IgD-negative memory B cell (primary cell): ENCODE measurements around the gene KLKB1. TPM values are rescaled to one million over a fixed set of nuclear protein-coding genes. Genes with fewer than 3 reads are reported as not detected.
"Not testable (repeated sequence)": the region's sequence is repeated elsewhere in the genome, so short reads cannot be mapped to it uniquely, and the experiment has no call there.

Source experiments
- H3K27ac Mint-ChIP-seq, 3 donors: one replicate each; pipeline ENCODE4 v1.8.0; 2020 to 2022; ENCODE audit warnings: mild to moderate bottlenecking in 3 of 3, mixed read lengths in 3 of 3, moderate library complexity in 1 of 3
- H3K27me3 Mint-ChIP-seq: one replicate; pipeline ENCODE4 v1.8.0; 2021; ENCODE audit warnings: mixed read lengths
- H3K36me3 Mint-ChIP-seq: one replicate; pipeline ENCODE4 v1.8.0; 2020; ENCODE audit warnings: mild to moderate bottlenecking, mixed read lengths
- H3K4me1 Mint-ChIP-seq, 3 donors: one replicate each; pipeline ENCODE4 v1.8.0; 2020 to 2022; ENCODE audit warnings: mixed read lengths in 3 of 3, mild to moderate bottlenecking in 1 of 3
- H3K4me3 Mint-ChIP-seq, 4 donors: one replicate each; pipeline ENCODE4 v1.8.0; 2020 to 2022; ENCODE audit warnings: mild to moderate bottlenecking in 4 of 4, mixed read lengths in 4 of 4, moderate library complexity in 3 of 4
- H3K9me3 Mint-ChIP-seq, 3 donors: one replicate each; pipeline ENCODE4 v1.8.0; 2020 to 2021; ENCODE audit warnings: mixed read lengths in 3 of 3, mild to moderate bottlenecking in 1 of 3
- polyA plus RNA-seq: library from polyadenylated mRNA; unstranded; fragments of 300-500 nt; fragmentation: Illumina TruSeq; gene quantifications from one replicate; pipeline ENCODE4 v1.2.3, GENCODE V29; 2021

Gene KLKB1
- polyA plus RNA-seq, 1 donor from 2014 or later, result 0.23 TPM

GRCh38 chr4:186242031-186242430 lies 14.7 kb downstream of the KLKB1 start:
- H3K4me3 Mint-ChIP-seq, H3K9me3 Mint-ChIP-seq, H3K27me3 Mint-ChIP-seq, H3K27ac Mint-ChIP-seq, H3K4me1 Mint-ChIP-seq, H3K36me3 Mint-ChIP-seq: not testable (repeated sequence)

- Mint-ChIP-seq H3K27ac (no peak overlapping the region), H3K27me3 (peaks cover 1% of the 10 kb centered on the region), H3K36me3 (peaks cover 3% of the 10 kb centered on the region), H3K4me3 (no peak overlapping the region), H3K4me1 (peaks cover 0 to 1% (median 0%) of the 10 kb centered on the region in 3 donors), H3K9me3 (peaks cover 0 to 5% (median 0%) of the 10 kb centered on the region in 3 donors)
Measured at GRCh38 chr4:186243331-186243730, 16.0 kb downstream of the KLKB1 start.

- Mint-ChIP-seq H3K27ac (no peak overlapping the region), H3K27me3 (peaks cover 1% of the 10 kb centered on the region), H3K4me1 (peaks cover 0 to 1% (median 0%) of the 10 kb centered on the region in 3 donors), H3K4me3 (no peak overlapping the region), H3K9me3 (peaks cover 0 to 5% (median 0%) of the 10 kb centered on the region in 3 donors), H3K36me3 (peaks cover 3% of the 10 kb centered on the region)
Measured at GRCh38 chr4:186244835-186245234, 17.5 kb downstream of the KLKB1 start.

DNA sequence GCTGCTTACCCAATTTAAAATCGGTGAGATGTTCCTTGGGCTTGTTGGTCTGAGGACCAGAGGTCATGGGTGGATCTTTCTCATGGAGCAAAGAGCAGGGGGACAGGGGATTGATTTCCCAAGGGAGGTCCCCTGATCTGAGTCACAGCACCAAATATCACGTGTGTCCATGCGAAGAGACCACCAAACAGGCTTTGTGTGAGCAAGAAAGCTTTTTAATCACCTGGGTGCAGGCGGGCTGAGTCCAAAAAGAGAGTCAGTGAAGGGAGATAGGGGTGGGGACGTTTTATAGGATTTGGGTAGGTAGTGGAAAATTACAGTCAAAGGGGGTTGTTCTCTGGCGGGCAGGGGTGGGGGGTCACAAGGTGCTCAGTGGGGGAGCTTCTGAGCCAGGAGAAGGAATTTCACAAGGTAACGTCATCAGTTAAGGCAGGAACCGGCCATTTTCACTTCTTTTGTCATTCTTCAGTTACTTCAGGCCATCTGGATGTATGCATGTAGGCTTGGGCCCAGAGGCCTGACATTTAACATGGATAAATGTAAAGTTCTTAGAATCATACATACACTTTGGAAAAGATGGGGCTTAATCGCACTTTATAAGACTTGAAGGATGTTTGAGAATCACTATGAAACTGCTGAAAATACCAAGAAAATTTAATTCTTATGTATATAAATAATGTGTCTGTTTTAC lies 19.9 kb downstream of the KLKB1 start:
- not testable (repeated sequence) for H3K9me3 Mint-ChIP-seq, H3K27me3 Mint-ChIP-seq, H3K36me3 Mint-ChIP-seq, H3K27ac Mint-ChIP-seq, H3K4me1 Mint-ChIP-seq, H3K4me3 Mint-ChIP-seq

DNA sequence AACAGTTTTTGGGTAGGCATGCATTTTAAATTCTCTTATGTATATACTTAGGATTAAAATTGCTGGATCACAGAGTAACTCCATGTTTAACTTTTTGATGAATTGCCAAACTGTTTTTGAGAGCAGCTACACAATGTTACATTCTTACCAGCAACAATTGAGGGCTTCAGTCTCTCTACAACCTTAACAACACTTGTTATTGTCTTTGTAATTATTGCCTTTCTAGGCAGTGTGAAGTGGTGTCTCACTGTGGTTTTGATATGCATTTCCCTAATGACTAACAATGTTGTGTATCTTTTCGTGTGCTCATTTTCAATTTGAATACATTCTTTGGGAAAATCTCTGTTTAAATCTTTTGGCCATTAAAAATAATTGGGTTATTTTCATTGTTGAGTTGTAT lies 21.3 kb downstream of the KLKB1 start:
- H3K27ac Mint-ChIP-seq, result no peak overlapping the region
- H3K36me3 Mint-ChIP-seq, result peaks cover 7% of the 10 kb centered on the region
- no peak overlapping the region for H3K4me3 Mint-ChIP-seq
- H3K9me3 Mint-ChIP-seq, result peaks cover 0 to 5% (median 0%) of the 10 kb centered on the region in 3 donors
- peaks cover 1% of the 10 kb centered on the region for H3K27me3 Mint-ChIP-seq
- H3K4me1 Mint-ChIP-seq, result peaks cover 0 to 1% (median 0%) of the 10 kb centered on the region in 3 donors

DNA sequence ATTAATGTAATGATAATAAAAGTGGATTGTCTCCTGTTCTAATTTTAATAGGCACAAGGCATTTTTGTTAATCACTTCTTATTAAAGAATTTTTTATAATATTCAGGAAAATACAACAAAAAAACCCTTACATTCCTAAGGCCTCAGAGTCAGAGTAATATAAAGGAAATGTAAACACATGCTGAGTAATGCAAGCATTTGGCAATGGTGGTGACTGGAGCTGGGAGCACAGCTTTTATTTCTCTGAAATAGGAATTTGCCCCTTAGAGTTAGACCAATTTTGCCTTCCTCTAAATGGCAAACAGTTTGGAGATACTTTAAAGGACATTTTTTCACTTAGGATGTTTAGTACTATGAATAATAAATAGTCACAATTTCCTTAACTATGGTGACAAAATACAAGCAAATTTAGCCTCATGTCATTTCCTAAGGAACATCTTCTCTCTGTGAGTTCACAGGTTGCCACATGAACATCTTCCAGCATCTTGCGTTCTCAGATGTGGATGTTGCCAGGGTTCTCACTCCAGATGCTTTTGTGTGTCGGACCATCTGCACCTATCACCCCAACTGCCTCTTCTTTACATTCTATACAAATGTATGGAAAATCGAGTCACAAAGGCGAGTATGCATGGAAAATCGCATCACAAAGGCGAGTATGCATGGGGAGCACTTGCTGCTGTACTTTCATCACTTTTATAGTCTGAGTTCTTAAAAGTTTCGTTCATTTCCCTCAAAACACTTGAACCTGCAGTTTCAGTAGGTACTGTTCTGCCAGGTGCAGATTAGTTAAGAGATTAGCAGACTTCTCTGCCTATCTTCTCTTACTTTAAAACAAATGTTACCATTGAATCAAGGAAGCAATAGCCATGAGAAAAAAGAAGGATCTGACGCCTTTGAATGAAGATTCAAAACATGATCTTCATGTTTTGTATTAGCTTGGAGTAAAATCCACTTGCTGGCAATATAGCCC lies 22.8 kb downstream of the KLKB1 start:
- Mint-ChIP-seq H3K4me1 (peaks cover 0 to 1% (median 0%) of the 10 kb centered on the region in 3 donors), H3K27ac (no peak overlapping the region), H3K9me3 (peaks cover 0 to 5% (median 0%) of the 10 kb centered on the region in 3 donors), H3K36me3 (peaks cover 11% of the 10 kb centered on the region), H3K4me3 (no peak overlapping the region), H3K27me3 (peaks cover 1% of the 10 kb centered on the region)

- Mint-ChIP-seq H3K4me1 (peaks cover 0 to 1% (median 0%) of the 10 kb centered on the region in 3 donors), H3K4me3 (no peak overlapping the region), H3K27me3 (peaks cover 1% of the 10 kb centered on the region), H3K36me3 (peaks cover 11% of the 10 kb centered on the region), H3K9me3 (peaks cover 0 to 5% (median 0%) of the 10 kb centered on the region in 3 donors), H3K27ac (no peak overlapping the region)
Measured at GRCh38 chr4:186250760-186251159, 23.5 kb downstream of the KLKB1 start.

- Mint-ChIP-seq H3K36me3 (peaks cover 16% of the 10 kb centered on the region), H3K4me3 (no peak overlapping the region)
Measured at GRCh38 chr4:186255122-186255521, 27.8 kb downstream of the KLKB1 start.

DNA sequence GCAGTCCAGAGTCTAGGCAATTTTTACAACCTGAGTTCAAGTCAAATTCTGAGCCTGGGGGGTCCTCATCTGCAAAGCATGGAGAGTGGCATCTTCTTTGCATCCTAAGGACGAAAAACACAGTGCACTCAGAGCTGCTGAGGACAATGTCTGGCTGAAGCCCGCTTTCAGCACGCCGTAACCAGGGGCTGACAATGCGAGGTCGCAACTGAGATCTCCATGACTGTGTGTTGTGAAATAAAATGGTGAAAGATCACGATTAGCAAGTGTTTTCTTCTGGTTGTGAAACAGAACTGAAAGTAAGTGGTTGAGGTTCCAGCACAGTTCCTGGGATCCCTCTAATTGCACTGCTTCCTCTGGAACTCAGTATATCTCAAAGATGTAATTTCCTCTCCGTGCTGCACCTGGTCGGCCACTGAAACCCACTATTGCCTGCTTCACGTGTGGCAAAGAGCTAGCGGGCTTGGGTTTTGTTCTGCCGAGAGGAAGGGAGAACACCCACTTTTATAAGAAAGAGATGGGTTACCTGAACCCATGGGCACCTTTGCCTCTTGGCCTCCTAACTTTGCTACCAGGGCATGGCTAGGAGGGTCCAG lies 31.0 kb downstream of the KLKB1 start:
- no peak overlapping the region for H3K27ac Mint-ChIP-seq
- no peaks in the 10 kb centered on the region for H3K9me3 Mint-ChIP-seq
- H3K36me3 Mint-ChIP-seq, result peaks cover 12% of the 10 kb centered on the region
- H3K4me1 Mint-ChIP-seq, result no peaks in the 10 kb centered on the region
- H3K27me3 Mint-ChIP-seq, result no peaks in the 10 kb centered on the region
- H3K4me3 Mint-ChIP-seq, result no peak overlapping the region

More at GRCh38 chr4:186255122-186255521, 27.8 kb downstream of the KLKB1 start:
- Mint-ChIP-seq H3K27ac (no peak overlapping the region), H3K4me1 (no peaks in the 10 kb centered on the region), H3K9me3 (no peaks in the 10 kb centered on the region), H3K27me3 (peaks cover 1% of the 10 kb centered on the region)

- H3K4me3 Mint-ChIP-seq, result no peak overlapping the region
- no peaks in the 10 kb centered on the region for H3K4me1 Mint-ChIP-seq
- peaks cover 1% of the 10 kb centered on the region for H3K27me3 Mint-ChIP-seq
- H3K36me3 Mint-ChIP-seq, result peaks cover 8% of the 10 kb centered on the region
- no peak overlapping the region for H3K27ac Mint-ChIP-seq
- H3K9me3 Mint-ChIP-seq, result no peaks in the 10 kb centered on the region
Measured at GRCh38 chr4:186260117-186260503, 32.8 kb downstream of the KLKB1 start.

- peaks cover 8% of the 10 kb centered on the region for H3K36me3 Mint-ChIP-seq
- H3K9me3 Mint-ChIP-seq, result no peaks in the 10 kb centered on the region
- H3K4me1 Mint-ChIP-seq, result no peaks in the 10 kb centered on the region
- peaks cover 4% of the 10 kb centered on the region for H3K27me3 Mint-ChIP-seq
- H3K27ac Mint-ChIP-seq, result no peak overlapping the region
- no peak overlapping the region for H3K4me3 Mint-ChIP-seq
Measured at GRCh38 chr4:186260504-186261448, 33.5 kb downstream of the KLKB1 start.

DNA sequence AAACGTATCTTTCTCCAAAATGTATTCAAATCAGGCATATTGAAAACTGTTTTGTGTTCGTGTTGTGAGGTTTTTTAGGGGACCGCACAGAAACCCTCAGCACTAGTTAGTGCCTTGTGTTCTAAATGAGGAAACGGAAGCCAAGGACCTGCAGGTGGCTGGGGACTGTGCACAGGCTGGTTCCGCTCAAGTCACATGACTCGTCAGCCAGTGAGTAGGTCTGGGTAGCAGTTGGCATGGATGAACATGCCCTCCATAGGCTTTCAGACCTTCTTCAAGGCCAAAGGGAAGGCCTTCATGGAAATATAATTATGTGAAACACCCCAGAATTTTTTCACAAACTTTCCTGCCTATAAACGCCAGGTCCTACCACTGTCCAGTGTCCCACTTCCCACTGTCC lies 37.4 kb downstream of the KLKB1 start:
- Mint-ChIP-seq H3K27ac (no peak overlapping the region), H3K4me3 (no peak overlapping the region), H3K36me3 (no peaks in the 10 kb centered on the region), H3K9me3 (peaks cover 0 to 3% (median 0%) of the 10 kb centered on the region in 3 donors), H3K4me1 (no peaks in the 10 kb centered on the region), H3K27me3 (peaks cover 19% of the 10 kb centered on the region)

DNA sequence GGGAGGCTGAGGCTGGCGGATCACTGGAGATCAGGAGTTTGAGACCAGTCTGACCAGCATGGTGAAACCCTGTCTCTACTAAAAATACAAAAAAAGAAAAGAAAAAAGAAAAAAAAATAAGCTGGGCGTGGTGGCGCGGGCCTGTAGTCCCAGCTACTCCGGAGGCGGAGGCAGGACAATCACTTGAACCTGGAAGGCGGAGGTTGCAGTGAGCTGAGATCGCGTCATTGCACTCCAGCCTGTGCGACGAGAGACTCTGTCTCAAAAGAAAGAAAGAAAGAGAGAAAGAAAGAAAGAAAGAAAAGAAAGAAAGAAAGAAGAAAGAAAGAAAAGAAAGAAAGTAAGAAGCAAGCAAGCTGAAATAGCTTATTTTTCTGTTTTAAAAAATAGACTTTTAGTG lies 37.9 kb downstream of the KLKB1 start:
- H3K4me3 Mint-ChIP-seq, H3K36me3 Mint-ChIP-seq, H3K27ac Mint-ChIP-seq, H3K4me1 Mint-ChIP-seq, H3K9me3 Mint-ChIP-seq: not testable (repeated sequence)
- H3K27me3 Mint-ChIP-seq, result peaks cover 19% of the 10 kb centered on the region
